GM21526 (cell line): Measurements from ENCODE around the gene ZNF678.

Experiments
- ATAC-seq: cut with Tn5 transposase; IDR thresholded peaks from one replicate; pipeline ENCODE4 v1.9.1; 2021; ENCODE audit warnings: moderate library complexity; ENCODE audit not compliant: unreplicated experiment, low FRiP score

Gene ZNF678

GRCh38 chr1:227563324-227564201 is at the start of gene ZNF678:
Gene ZNF678, plus strand, starts transcription at chr1:227563556. Its CDS starts 87,436 bp downstream, at chr1:227650992.
- peak; percentile 96 for ATAC-seq

- no peak for ATAC-seq
These were observed 44.5 kb upstream of the ZNF678 start for GRCh38 chr1:227518876-227519275.

- no peak for ATAC-seq
These were observed 41.6 kb upstream of the ZNF678 start for GRCh38 chr1:227521782-227522181.

- no peak for ATAC-seq
These were observed 36.8 kb upstream of the ZNF678 start for GRCh38 chr1:227526524-227526923.

GRCh38 chr1:227532019-227532619 is 31.2 kb upstream of the ZNF678 start:
- ATAC-seq = no peak

GRCh38 chr1:227540170-227541098 is 22.9 kb upstream of the ZNF678 start:
- no peak for ATAC-seq

- ATAC-seq = no peak
These were observed 22.2 kb upstream of the ZNF678 start for GRCh38 chr1:227541129-227541528.

- ATAC-seq = no peak
These were observed 21.6 kb upstream of the ZNF678 start for GRCh38 chr1:227541796-227542152.

GRCh38 chr1:227542153-227543120 is 20.9 kb upstream of the ZNF678 start:
- peak; percentile 98 for ATAC-seq

GRCh38 chr1:227543283-227544066 is 19.9 kb upstream of the ZNF678 start:
- ATAC-seq = no peak

GRCh38 chr1:227544067-227545050 is 19.0 kb upstream of the ZNF678 start:
- ATAC-seq = no peak

GRCh38 chr1:227545361-227545760 is 18.0 kb upstream of the ZNF678 start:
- no peak for ATAC-seq

- no peak for ATAC-seq
These were observed 17.3 kb upstream of the ZNF678 start for GRCh38 chr1:227546059-227546458.

GRCh38 chr1:227546598-227547309 is 16.6 kb upstream of the ZNF678 start:
- ATAC-seq = no peak

GRCh38 chr1:227547310-227548118 is 15.8 kb upstream of the ZNF678 start:
- no peak for ATAC-seq

GRCh38 chr1:227548119-227548397 is 15.3 kb upstream of the ZNF678 start:
- no peak for ATAC-seq

- ATAC-seq = no peak
These were observed 14.9 kb upstream of the ZNF678 start for GRCh38 chr1:227548448-227548847.
